Measurements from ENCODE around the gene SLAMF7. TPM values are rescaled to one million over a fixed set of nuclear protein-coding genes. Genes with fewer than 3 reads are reported as not detected.
"Not testable (repeated sequence)": the region's sequence is repeated elsewhere in the genome, so short reads cannot be mapped to it uniquely, and the experiment has no call there.

The SLAMF7 gene
- polyA plus RNA-seq, 4 donors: 1.8 to 12.2 (median 3.7) TPM

- 52 to 79% (median 71%) methylated on average over 4 of the region's 4 CpGs for WGBS, 3 donors
- no peak for FAIRE-seq
- no peaks in the 10 kb centered on the region for H3K9me3 ChIP-seq (ENCODE audit: control insufficient read depth in 2 of 2, insufficient read depth in 1 of 2, low read depth in 1 of 2, low read length in 1 of 2)
- no peak overlapping the region for H3K4me3 ChIP-seq (ENCODE audit: low read depth in 1 of 3, low read length in 3 of 3)
- H3K27me3 ChIP-seq (ENCODE audit: control insufficient read depth in 3 of 3, insufficient read depth in 3 of 3, low read length in 3 of 3): no peaks in the 10 kb centered on the region
- DNase-seq: no peak
- peak overlapping the region in 2 of 3 donors; percentile 30 to 64 for H3K27ac ChIP-seq (ENCODE audit: low read depth in 1 of 3, low read length in 2 of 3)
- H3K36me3 ChIP-seq (ENCODE audit: control insufficient read depth in 3 of 3, insufficient read depth in 2 of 3, low read depth in 1 of 3, low read length in 3 of 3): peaks cover 0 to 1% (median 0%) of the 10 kb centered on the region in 3 donors
- no peaks in the 10 kb centered on the region for H3K4me1 ChIP-seq (ENCODE audit: control insufficient read depth in 3 of 3, insufficient read depth in 2 of 3, low read depth in 1 of 3, low read length in 2 of 3)
These were observed 30.9 kb upstream of the SLAMF7 start for GRCh38 chr1:160708118-160708517.

GRCh38 chr1:160708801-160709200, 30.2 kb upstream of the SLAMF7 start:
- Histone ChIP-seq H3K9me3 (ENCODE audit: control insufficient read depth in 2 of 2, insufficient read depth in 1 of 2, low read depth in 1 of 2, low read length in 1 of 2) (no peaks in the 10 kb centered on the region), H3K27me3 (ENCODE audit: control insufficient read depth in 3 of 3, insufficient read depth in 3 of 3, low read length in 3 of 3) (no peaks in the 10 kb centered on the region), H3K4me1 (ENCODE audit: control insufficient read depth in 3 of 3, insufficient read depth in 2 of 3, low read depth in 1 of 3, low read length in 2 of 3) (no peaks in the 10 kb centered on the region), H3K36me3 (ENCODE audit: control insufficient read depth in 3 of 3, insufficient read depth in 2 of 3, low read depth in 1 of 3, low read length in 3 of 3) (no peaks in the 10 kb centered on the region), H3K4me3 (ENCODE audit: low read depth in 1 of 3, low read length in 3 of 3) (no peak overlapping the region), H3K27ac (ENCODE audit: low read depth in 1 of 3, low read length in 2 of 3) (peak overlapping the region in 2 of 3 donors; percentile 30 to 52)
- no peak for FAIRE-seq
- WGBS, 3 donors: 63 to 73% (median 68%) methylated on average over 4 of the region's 4 CpGs
- DNase-seq: peak in 1 of 2 donors; percentile 26

GRCh38 chr1:160709715-160710114, 29.3 kb upstream of the SLAMF7 start:
- H3K27me3 ChIP-seq (ENCODE audit: control insufficient read depth in 3 of 3, insufficient read depth in 3 of 3, low read length in 3 of 3): no peaks in the 10 kb centered on the region
- FAIRE-seq: no peak
- H3K27ac ChIP-seq (ENCODE audit: low read depth in 1 of 3, low read length in 2 of 3): peak overlapping the region in 1 of 3 donors; percentile 49
- no peaks in the 10 kb centered on the region for H3K9me3 ChIP-seq (ENCODE audit: control insufficient read depth in 2 of 2, insufficient read depth in 1 of 2, low read depth in 1 of 2, low read length in 1 of 2)
- DNase-seq: no peak
- H3K36me3 ChIP-seq (ENCODE audit: control insufficient read depth in 3 of 3, insufficient read depth in 2 of 3, low read depth in 1 of 3, low read length in 3 of 3): no peaks in the 10 kb centered on the region
- H3K4me1 ChIP-seq (ENCODE audit: control insufficient read depth in 3 of 3, insufficient read depth in 2 of 3, low read depth in 1 of 3, low read length in 2 of 3): no peaks in the 10 kb centered on the region
- peak overlapping the region in 2 of 3 donors; percentile 3 to 8 for H3K4me3 ChIP-seq (ENCODE audit: low read depth in 1 of 3, low read length in 3 of 3)
- 59 to 68% (median 63%) methylated on average over 1 of the region's 1 CpG for WGBS, 3 donors

- FAIRE-seq (no peak), DNase-seq (no peak)
- Histone ChIP-seq H3K4me3 (ENCODE audit: low read depth in 1 of 3, low read length in 3 of 3) (peak overlapping the region; percentile 26 to 60 (median 39)), H3K27ac (ENCODE audit: low read depth in 1 of 3, low read length in 2 of 3) (peak overlapping the region in 2 of 3 donors; percentile 34 to 86), H3K9me3 (ENCODE audit: control insufficient read depth in 2 of 2, insufficient read depth in 1 of 2, low read depth in 1 of 2, low read length in 1 of 2) (no peaks in the 10 kb centered on the region), H3K27me3 (ENCODE audit: control insufficient read depth in 3 of 3, insufficient read depth in 3 of 3, low read length in 3 of 3) (no peaks in the 10 kb centered on the region), H3K36me3 (ENCODE audit: control insufficient read depth in 3 of 3, insufficient read depth in 2 of 3, low read depth in 1 of 3, low read length in 3 of 3) (no peaks in the 10 kb centered on the region), H3K4me1 (ENCODE audit: control insufficient read depth in 3 of 3, insufficient read depth in 2 of 3, low read depth in 1 of 3, low read length in 2 of 3) (no peaks in the 10 kb centered on the region)
- WGBS, 3 donors: 66 to 79% (median 70%) methylated on average over 4 of the region's 4 CpGs
These were observed 28.4 kb upstream of the SLAMF7 start for GRCh38 chr1:160710517-160711252.

GRCh38 chr1:160711276-160711601, 27.8 kb upstream of the SLAMF7 start:
- 54 to 78% (median 61%) methylated on average over 2 of the region's 2 CpGs for WGBS, 3 donors
- FAIRE-seq (no peak), DNase-seq (no peak)
- no peaks in the 10 kb centered on the region for H3K36me3 ChIP-seq (ENCODE audit: control insufficient read depth in 3 of 3, insufficient read depth in 2 of 3, low read depth in 1 of 3, low read length in 3 of 3)
- H3K4me1 ChIP-seq (ENCODE audit: control insufficient read depth in 3 of 3, insufficient read depth in 2 of 3, low read depth in 1 of 3, low read length in 2 of 3): no peaks in the 10 kb centered on the region
- H3K9me3 ChIP-seq (ENCODE audit: control insufficient read depth in 2 of 2, insufficient read depth in 1 of 2, low read depth in 1 of 2, low read length in 1 of 2): no peaks in the 10 kb centered on the region
- H3K27ac ChIP-seq (ENCODE audit: low read depth in 1 of 3, low read length in 2 of 3): peak overlapping the region in 1 of 3 donors; percentile 86
- H3K27me3 ChIP-seq (ENCODE audit: control insufficient read depth in 3 of 3, insufficient read depth in 3 of 3, low read length in 3 of 3): no peaks in the 10 kb centered on the region
- peak overlapping the region; percentile 26 to 60 (median 39) for H3K4me3 ChIP-seq (ENCODE audit: low read depth in 1 of 3, low read length in 3 of 3)

GRCh38 chr1:160711602-160712311, 27.3 kb upstream of the SLAMF7 start, which contains the start of gene CD48:
Gene CD48 (minus strand): TSS chr1:160711822. CDS start chr1:160711763, 59 bp downstream.
- H3K36me3 ChIP-seq (ENCODE audit: control insufficient read depth in 3 of 3, insufficient read depth in 2 of 3, low read depth in 1 of 3, low read length in 3 of 3): no peaks in the 10 kb centered on the region
- no peaks in the 10 kb centered on the region for H3K27me3 ChIP-seq (ENCODE audit: control insufficient read depth in 3 of 3, insufficient read depth in 3 of 3, low read length in 3 of 3)
- H3K4me1 ChIP-seq (ENCODE audit: control insufficient read depth in 3 of 3, insufficient read depth in 2 of 3, low read depth in 1 of 3, low read length in 2 of 3): no peaks in the 10 kb centered on the region
- no peak for FAIRE-seq
- H3K4me3 ChIP-seq (ENCODE audit: low read depth in 1 of 3, low read length in 3 of 3): peak within 1 kb of the TSS; percentile 26 to 60 (median 39)
- H3K9me3 ChIP-seq (ENCODE audit: control insufficient read depth in 2 of 2, insufficient read depth in 1 of 2, low read depth in 1 of 2, low read length in 1 of 2): no peaks in the 10 kb centered on the region
- WGBS, 3 donors: 45 to 75% (median 59%) methylated on average over 9 of the region's 9 CpGs
- H3K27ac ChIP-seq (ENCODE audit: low read depth in 1 of 3, low read length in 2 of 3): peak within 1 kb of the TSS in 2 of 3 donors; percentile 34 to 86
- peak in 1 of 2 donors; percentile 46 for DNase-seq

- H3K27ac ChIP-seq (ENCODE audit: low read depth in 1 of 3, low read length in 2 of 3): peak overlapping the region in 1 of 3 donors; percentile 37
- H3K9me3 ChIP-seq (ENCODE audit: control insufficient read depth in 2 of 2, insufficient read depth in 1 of 2, low read depth in 1 of 2, low read length in 1 of 2); H3K4me3 ChIP-seq (ENCODE audit: low read depth in 1 of 3, low read length in 3 of 3); FAIRE-seq; DNase-seq; H3K36me3 ChIP-seq (ENCODE audit: control insufficient read depth in 3 of 3, insufficient read depth in 2 of 3, low read depth in 1 of 3, low read length in 3 of 3); H3K4me1 ChIP-seq (ENCODE audit: control insufficient read depth in 3 of 3, insufficient read depth in 2 of 3, low read depth in 1 of 3, low read length in 2 of 3); H3K27me3 ChIP-seq (ENCODE audit: control insufficient read depth in 3 of 3, insufficient read depth in 3 of 3, low read length in 3 of 3): not testable (repeated sequence)
- 56 to 82% (median 60%) methylated on average over 5 of the region's 5 CpGs for WGBS, 3 donors
These were observed 26.4 kb upstream of the SLAMF7 start for GRCh38 chr1:160712525-160713080.

GRCh38 chr1:160713161-160713560, 25.9 kb upstream of the SLAMF7 start:
- FAIRE-seq: no peak
- H3K27me3 ChIP-seq (ENCODE audit: control insufficient read depth in 3 of 3, insufficient read depth in 3 of 3, low read length in 3 of 3): no peaks in the 10 kb centered on the region
- H3K4me1 ChIP-seq (ENCODE audit: control insufficient read depth in 3 of 3, insufficient read depth in 2 of 3, low read depth in 1 of 3, low read length in 2 of 3): no peaks in the 10 kb centered on the region
- no peak overlapping the region for H3K27ac ChIP-seq (ENCODE audit: low read depth in 1 of 3, low read length in 2 of 3)
- no peak overlapping the region for H3K4me3 ChIP-seq (ENCODE audit: low read depth in 1 of 3, low read length in 3 of 3)
- no peak for DNase-seq
- H3K9me3 ChIP-seq (ENCODE audit: control insufficient read depth in 2 of 2, insufficient read depth in 1 of 2, low read depth in 1 of 2, low read length in 1 of 2): no peaks in the 10 kb centered on the region
- no peaks in the 10 kb centered on the region for H3K36me3 ChIP-seq (ENCODE audit: control insufficient read depth in 3 of 3, insufficient read depth in 2 of 3, low read depth in 1 of 3, low read length in 3 of 3)
- WGBS, 3 donors: 36 to 49% (median 42%) methylated on average over 1 of the region's 1 CpG
